GM19193 (cell line): ENCODE data around the gene PLXNA2.

Experiments
- POLR2A ChIP-seq: IDR thresholded peaks from 4 replicates; pipeline ENCODE4 v1.6.1; 2011; ENCODE audit not compliant: insufficient read depth, insufficient read length; ENCODE audit errors: extremely low read depth

PLXNA2 gene

GRCh38 chr1:208031932-208032320 is 212.3 kb downstream of the PLXNA2 start:
- no peak for TF ChIP-seq POLR2A

GRCh38 chr1:208031316-208031931 is 212.8 kb downstream of the PLXNA2 start:
- TF ChIP-seq POLR2A: no peak

- no peak for TF ChIP-seq POLR2A
Observed at GRCh38 chr1:208030288-208031091, 213.7 kb downstream of the PLXNA2 start.

- TF ChIP-seq POLR2A: no peak
Observed at GRCh38 chr1:208029381-208030287, 214.6 kb downstream of the PLXNA2 start.

GRCh38 chr1:208028526-208028925 is 215.7 kb downstream of the PLXNA2 start:
- no peak for TF ChIP-seq POLR2A

GRCh38 chr1:208027861-208028260 is 216.3 kb downstream of the PLXNA2 start:
- TF ChIP-seq POLR2A: no peak

GRCh38 chr1:208026880-208027438 is 217.2 kb downstream of the PLXNA2 start:
- TF ChIP-seq POLR2A: no peak

GRCh38 chr1:208025031-208025430 is 219.2 kb downstream of the PLXNA2 start:
- TF ChIP-seq POLR2A: no peak

GRCh38 chr1:208024406-208024805 is 219.8 kb downstream of the PLXNA2 start:
- TF ChIP-seq POLR2A: no peak

GRCh38 chr1:208019257-208019656 is 224.9 kb downstream of the PLXNA2 start:
- TF ChIP-seq POLR2A: no peak

GRCh38 chr1:208015255-208015654 is 228.9 kb downstream of the PLXNA2 start:
- no peak for TF ChIP-seq POLR2A

GRCh38 chr1:208013210-208013609 is 231.0 kb downstream of the PLXNA2 start:
- no peak for TF ChIP-seq POLR2A

GRCh38 chr1:208012721-208013120 is 231.5 kb downstream of the PLXNA2 start:
- TF ChIP-seq POLR2A: no peak

GRCh38 chr1:208010487-208011071 is 233.6 kb downstream of the PLXNA2 start:
- no peak for TF ChIP-seq POLR2A
